Suppressor macrophage (primary cell): ENCODE measurements around the gene A2M.

Experiments used
- DNase-seq, 4 experiments: peaks; one replicate each; pipeline ENCODE4 v3.0.0-alpha.2; 2020 to 2022

Gene A2M

DNA sequence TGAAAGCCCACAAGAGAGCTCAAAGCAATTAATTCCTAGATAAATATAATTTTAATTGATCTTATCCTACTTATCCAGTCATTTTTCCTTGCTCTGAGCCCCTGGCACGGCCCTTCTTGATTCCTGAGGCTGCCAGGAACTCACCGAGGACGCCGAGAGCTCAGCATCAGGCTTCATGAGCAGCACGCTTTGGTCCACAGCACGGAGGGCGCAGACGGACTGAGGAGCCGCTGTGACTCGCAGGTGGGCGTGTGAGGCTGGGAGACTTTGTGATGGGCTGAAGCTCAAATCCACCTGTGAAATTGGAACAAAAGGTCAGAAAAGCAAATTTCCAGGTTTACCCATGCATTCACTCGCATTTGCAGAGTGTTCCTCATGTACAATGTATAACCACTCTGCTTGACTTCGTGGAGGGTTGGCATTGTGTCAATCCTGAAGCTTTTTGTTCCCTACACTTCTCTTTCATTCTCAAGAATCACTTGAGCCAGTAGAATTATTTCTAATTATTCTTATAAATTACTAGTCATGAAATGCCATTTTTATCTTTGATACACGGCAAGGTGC, 17.2 kb downstream of the A2M start:
- no peak for DNase-seq

- DNase-seq: no peak
These were observed 17.6 kb downstream of the A2M start for GRCh38 chr12:9098115-9098452.

GRCh38 chr12:9096563-9097176, 19.0 kb downstream of the A2M start:
- DNase-seq: peak in 2 of 4 experiments; percentile 54 to 58

DNA sequence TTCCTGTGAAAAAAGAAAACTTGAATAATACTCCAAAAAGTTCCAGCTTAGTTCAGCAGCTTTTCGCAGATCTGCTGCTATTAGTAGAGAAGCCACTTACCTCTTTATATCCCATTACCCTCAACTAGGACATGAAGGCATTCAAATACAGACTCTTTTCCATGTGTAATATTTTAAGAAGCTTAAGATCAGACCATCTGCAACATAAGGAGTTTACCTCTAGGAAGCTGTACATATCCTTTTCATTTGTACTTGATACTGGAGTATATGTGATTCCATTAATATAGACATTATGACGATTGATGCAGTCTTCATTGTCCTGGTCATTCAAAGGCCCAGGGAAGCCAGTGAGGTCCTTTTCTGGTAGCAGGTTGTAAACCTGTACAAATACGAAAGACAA, 20.4 kb downstream of the A2M start:
- no peak for DNase-seq

GRCh38 chr12:9094512-9095206, 21.1 kb downstream of the A2M start:
- DNase-seq: no peak

DNA sequence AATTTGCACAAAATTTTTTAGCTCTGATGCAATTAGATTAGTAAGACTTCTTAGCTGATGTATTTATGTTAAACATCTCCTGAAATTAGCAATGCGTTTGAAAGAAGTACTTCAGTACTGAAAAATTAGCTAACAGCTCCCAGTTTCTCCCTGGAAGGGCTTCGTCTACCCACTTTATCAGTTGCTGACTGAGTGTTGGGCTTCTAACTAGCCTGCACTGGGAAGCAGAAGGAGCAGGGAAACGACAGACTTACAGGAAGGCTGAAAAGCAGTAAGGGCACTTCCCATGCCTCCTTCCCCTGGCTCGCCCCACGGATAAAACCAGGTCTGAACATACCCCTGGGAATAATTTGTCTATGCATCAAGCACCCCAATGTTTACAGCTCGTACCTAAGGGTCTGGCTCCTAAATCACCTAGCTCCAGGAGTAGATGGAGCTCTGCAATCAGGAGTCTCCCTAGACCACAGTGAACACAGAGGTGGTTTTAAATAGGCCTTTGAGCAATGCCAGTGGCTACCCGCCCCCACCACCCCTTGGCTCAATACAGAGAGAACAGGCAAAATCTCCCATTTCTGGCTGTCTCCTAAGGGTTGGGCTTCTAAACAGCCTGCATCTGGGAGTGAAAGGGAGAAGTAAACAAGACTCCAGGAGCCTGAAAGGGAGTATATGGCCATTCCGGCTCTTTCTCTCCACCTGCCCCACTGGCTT, 23.7 kb downstream of the A2M start:
- DNase-seq: no peak

DNA sequence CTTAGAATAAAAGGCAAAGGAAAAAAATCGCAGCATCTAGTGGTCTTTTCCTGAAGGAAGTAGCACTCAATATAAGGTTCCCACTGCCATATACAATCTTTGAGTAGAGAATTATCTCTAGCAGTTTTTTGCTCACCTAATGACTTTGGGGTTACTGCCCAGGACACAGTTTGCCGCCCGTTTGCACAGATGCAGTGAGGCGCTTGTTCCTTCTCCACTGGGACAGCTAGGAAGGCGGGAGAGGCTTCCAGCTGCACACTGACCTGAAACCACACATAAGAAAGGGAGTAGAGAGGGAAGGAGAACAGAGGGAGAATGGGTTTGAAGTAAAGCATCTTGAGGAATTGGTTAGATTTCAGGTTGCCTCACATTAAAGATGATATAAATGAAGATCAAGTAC, 25.5 kb downstream of the A2M start:
- no peak for DNase-seq

- no peak for DNase-seq
These were observed 28.5 kb downstream of the A2M start for GRCh38 chr12:9087087-9087835.

DNA sequence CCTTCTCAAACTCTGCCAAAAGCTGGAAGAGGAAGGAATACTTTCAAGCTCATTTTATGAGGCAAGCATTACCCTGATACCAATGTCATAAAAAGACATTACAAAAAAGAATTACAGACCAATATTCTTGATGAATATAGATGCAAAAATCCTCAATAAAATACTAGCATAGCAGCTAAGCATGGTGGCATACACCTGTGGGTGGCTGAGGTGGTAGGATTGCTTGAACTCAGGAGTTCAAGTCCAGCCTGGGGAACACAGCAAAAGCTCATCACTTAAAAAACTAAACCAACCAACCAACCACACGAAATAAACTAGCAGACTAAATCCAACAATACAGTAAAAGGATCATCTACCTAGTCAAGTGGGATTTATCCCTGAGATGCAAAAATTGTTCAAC, 29.6 kb downstream of the A2M start:
- no peak for DNase-seq

- no peak for DNase-seq
These were observed 31.3 kb downstream of the A2M start for GRCh38 chr12:9084417-9084816.

- DNase-seq: no peak
These were observed 31.9 kb downstream of the A2M start for GRCh38 chr12:9083793-9084192.

DNA sequence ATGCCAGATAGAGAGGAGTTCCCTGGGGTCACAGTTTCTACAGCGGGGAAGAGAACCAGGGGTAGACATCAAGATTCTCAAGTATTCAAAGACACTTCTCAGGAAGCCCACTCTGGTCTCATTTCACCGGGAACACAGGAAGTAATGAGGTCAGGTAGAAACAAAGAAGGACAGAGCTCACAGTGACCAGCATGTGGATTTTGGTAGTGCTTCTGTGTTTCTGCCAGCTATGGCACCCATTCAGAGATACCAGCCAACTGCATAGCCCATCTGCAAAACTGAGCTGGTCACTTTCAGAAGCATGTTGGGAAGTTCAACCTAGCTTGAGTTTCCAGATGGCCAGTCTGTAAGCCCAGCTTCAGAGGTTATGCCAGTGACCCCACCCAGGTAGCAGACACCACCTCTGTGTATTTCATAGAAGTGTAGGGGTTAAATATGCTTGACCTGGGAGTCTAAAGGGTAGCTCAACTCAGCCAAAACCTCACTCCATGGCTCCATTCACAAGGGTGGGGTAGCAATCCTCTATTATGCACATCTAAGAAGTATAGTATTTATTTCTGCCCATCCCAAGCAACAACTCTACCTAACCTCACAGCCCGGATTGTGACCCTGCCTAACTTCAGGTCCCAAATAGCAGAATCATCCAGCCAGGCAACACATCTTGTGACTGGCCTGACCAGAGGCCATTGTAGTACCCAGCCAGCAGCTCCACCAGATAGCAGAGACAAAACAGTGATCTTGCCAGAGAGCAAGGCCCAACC, 33.9 kb downstream of the A2M start:
- DNase-seq: no peak

GRCh38 chr12:9079883-9080675, 35.6 kb downstream of the A2M start:
- peak; percentile 52 to 80 (median 65) for DNase-seq

DNA sequence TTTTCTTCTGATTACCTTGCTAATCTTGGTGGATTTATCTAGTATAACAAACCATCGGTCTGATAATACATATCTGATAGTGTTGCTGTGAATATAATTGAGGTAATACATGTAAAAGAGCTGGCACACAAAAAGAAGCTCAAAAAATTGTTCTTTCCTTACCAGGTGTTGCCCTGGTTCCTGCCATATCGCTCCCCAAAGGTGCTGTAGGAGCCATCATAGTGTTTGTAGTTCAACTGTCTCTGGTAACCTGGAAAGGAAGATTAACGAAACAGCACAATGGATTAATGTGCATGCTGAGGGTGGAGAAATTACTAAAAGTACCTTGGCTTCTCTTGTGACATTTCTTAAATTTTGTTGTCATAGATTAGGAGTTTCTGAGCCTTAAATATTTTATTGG, 36.6 kb downstream of the A2M start:
- no peak for DNase-seq

DNA sequence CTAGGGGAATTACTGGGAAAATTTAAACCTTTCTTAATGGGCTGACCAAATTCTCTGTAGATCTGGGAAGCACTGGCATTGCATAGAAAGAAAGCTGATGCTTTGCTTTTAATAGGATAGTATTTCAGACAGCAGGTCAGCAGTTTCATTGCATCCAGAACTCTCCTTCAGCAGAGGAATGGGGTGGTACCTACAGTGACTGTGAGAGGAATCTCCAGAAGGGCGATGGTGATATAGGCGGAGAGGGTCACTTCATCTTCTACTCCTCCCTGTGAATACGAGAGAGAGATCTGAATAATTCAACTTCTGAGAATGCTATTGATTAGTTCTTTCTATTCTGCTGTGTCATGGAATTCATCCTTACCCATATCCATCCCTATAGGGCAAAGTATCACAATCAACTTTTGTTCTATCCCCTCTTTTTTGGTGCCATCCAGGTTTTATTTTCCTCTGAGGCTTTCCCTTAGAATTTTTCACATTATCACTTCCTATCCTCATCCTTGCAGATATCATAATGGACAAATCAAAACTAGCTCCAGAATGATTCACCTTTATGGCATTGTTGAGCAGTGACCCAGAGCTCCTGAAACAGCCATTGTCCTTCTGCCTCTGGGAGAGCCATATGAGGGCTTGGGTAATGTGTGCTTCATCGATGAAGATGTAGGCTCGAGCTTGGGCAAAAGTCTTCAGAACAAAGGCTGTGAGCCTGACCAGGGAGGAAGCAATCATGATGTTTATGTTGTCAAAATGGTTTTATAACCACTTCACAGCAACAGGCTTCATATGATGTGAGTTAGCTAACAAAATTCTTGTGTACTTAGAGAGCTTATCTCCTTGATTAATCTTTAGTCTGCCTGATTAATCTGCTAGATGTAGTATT, 38.3 kb downstream of the A2M start:
- no peak for DNase-seq

GRCh38 chr12:9076733-9077132, 39.0 kb downstream of the A2M start:
- no peak for DNase-seq

DNA sequence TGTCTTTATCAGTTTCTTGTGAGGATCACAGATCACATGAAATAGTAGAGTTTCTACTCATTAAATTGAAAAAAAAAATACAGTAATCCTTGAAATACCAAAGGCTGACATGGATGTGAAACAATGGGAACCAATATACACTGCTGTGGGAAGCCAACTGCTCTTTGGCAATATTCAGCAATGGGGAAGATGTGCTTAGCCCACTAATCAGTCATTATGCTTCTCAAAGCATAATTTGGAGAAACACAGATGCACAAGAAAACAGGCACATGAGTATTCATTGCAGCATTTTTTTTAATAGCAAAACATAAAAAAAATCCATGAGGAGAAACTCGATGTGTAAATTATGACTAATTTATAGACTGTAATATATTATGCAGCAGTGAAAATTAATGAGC, 40.6 kb downstream of the A2M start:
- peak in 3 of 4 experiments; percentile 10 to 47 (median 29) for DNase-seq

GRCh38 chr12:9074484-9075137, 41.1 kb downstream of the A2M start:
- no peak for DNase-seq

GRCh38 chr12:9073076-9073475, 42.6 kb downstream of the A2M start:
- no peak for DNase-seq
